ENCODE measurements around the gene MDP1.
A peak's percentile ranks its signal among the peaks of the same experiment; 100 is the strongest.
"Not testable (repeated sequence)": the region's sequence is repeated elsewhere in the genome, so short reads cannot be mapped to it uniquely, and the experiment has no call there.

The MDP1 gene

DNA sequence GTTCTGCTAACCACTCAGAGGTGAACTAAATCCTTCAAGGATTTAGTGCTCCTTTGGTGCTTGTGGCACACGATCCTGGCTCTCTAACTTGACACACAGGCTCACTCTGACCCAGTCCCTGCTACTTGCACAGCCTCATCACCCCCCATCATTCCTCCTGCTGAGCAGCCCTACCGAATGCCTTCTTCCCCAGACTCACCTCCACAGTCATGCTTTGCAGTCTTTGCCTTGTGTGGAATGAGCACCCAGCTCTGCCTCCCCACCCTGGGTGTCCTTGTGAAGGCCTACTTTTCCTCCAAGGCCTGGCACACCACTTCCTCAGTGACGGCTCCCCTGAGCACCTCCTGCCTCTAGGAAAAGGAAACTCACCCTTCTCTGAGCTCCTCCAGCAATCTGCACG, 34.5 kb upstream of the MDP1 start:
- DNase-seq (ENCODE audit: low spot score), result no peak

DNA sequence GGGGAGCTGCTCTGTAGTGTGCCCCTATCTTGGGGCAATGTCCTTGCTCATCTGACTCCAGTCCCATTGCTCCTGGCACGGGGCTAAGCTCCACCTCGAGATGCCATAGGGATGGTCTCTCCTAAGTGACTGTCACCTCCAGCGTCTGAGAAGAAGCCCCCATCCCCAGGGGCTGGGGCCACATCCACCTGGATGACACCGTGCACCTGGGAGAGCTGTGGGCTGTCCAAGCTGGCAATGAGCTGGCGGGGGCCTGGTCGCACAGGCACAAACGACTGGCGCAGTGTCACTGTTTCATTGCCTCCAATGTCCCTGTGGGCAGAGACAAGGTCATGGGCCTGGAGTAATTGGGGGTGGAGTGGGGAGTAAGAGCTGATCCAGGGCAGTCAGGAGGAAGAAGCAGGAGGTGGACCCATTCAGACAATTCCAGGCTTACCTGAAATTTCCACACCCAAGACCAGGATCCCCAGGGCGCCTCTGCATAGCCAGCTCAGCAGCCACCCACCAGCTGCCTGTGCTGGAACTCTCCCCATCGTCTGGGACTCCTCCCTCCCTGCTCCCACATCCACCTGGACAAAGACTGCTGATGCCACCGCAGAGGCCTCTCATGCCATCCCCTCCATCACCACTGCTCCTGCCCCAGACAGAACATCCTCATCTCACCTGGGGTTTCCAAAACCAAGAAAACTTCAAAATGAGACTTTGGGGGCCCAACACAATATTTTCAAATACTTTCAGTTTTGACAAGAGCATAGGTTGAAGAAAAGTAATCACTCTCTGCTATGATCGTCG, 33.6 kb upstream of the MDP1 start:
- DNase-seq (ENCODE audit: low spot score), result no peak

DNA sequence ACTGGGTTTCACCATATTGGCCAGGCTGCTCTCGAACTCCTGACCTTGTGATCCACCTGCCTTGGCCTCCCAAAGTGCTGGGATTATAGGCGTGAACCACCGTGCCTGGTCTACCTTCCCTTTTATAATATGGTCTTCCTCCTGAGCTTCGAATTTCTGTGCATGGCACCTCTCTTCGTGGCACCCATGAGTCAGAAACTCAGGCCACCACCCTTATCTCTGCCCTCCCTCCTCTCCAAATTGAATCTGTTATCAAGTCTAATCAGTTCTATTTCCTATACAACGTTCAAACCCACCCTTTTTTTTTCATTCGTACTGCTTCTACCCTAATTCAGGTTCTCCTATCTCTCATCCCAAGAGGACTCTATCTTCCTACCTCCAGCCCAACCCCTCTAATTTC, 31.6 kb upstream of the MDP1 start:
- DNase-seq (ENCODE audit: low spot score), result no peak

DNA sequence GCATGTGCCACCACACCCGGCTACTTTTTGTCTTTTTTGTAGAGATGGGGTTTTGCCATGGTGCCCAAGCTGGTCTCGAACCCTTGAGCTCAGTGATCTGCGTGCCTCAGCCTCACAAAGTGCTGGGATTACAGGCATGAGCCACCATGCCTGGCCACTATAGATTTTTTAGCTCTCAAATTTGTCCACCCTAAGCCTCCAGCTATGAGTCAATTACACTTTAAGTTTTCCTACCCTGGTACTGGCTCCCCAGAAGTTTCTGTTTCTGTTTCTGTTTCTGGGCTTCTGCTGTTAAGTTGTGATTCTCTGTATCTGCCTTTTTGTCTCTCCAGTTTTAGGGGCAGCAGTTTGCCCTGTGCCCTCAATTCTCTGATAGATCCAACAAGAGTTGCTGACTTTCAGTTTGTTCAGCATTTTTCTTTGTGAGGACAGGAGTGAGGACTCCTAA, 30.9 kb upstream of the MDP1 start:
- no peak for DNase-seq (ENCODE audit: low spot score)

DNA sequence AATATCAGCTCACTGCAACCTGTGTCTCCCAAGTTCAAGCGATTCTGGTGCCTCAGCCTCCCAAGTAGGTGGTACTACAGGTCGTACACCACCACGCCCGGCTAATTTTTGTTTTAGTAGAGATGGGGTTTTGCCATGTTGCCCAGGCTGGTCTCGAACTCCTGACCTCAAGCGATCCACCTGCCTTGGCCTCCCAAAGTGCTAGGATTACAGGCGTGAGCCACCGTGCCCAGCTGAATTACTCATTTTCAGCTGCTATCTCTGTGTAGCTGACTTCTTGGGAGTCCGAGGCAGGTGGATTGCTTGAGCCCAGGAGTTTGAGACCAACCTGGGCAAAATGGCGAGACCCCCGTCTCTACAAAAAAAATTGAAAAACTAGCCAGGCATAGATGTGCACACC, 29.5 kb upstream of the MDP1 start:
- not testable (repeated sequence) for DNase-seq (ENCODE audit: low spot score)

DNA sequence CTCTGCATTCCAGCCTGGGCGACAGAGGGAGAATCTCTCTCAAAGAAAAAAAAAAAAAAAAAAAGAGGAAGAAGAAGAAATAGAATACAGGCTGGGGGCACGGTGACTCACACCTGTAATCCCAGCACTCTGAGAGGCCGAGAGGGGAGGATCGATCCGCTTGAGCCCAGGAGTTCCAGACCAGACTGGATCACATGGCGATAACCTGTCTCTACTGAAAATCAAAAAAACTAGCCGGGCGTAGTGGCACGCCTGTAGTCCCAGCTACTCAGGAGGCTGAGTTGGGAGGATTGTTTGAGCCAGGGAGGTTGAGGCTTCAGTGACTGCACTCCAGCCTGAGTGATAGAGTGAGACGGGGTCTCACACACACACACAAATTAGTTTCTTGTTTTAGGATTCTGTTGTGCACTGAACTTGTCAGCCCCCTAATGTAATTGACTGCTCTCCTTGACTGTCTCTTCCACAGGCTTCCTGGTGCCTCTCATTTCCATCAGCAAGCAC, 27.5 kb upstream of the MDP1 start:
- DNase-seq (ENCODE audit: low spot score), result no peak

DNA sequence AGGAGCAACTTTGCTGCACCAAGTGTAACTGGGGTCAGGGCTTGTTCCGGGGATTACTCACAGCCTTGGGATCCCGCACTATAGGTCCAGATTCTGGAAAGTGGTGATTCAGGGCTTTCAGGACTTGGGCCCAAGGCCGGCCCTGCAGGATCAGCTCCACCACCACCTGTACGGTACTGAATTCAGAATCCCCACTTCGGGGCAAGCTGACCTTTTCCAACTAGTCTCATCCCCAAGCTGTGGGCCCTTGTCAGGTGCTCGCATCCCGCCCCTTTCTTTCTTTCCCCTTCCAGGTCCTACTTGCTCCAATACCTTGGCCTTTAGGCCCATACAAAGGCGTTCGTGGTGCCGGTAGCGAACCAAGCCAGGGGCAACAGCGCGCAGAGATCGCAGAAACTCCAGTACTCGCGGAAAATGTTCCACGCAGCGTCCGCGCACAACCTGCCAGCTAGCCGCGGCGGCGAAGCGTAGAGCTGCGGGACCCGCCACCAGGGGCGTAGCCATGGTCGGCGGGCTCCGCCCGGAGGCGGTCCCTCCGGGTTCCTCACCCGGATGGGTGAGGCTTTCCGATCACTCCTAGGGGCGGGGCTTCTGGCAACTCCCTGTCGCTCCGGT, 26.1 kb upstream of the MDP1 start:
- no peak for DNase-seq (ENCODE audit: low spot score)

DNA sequence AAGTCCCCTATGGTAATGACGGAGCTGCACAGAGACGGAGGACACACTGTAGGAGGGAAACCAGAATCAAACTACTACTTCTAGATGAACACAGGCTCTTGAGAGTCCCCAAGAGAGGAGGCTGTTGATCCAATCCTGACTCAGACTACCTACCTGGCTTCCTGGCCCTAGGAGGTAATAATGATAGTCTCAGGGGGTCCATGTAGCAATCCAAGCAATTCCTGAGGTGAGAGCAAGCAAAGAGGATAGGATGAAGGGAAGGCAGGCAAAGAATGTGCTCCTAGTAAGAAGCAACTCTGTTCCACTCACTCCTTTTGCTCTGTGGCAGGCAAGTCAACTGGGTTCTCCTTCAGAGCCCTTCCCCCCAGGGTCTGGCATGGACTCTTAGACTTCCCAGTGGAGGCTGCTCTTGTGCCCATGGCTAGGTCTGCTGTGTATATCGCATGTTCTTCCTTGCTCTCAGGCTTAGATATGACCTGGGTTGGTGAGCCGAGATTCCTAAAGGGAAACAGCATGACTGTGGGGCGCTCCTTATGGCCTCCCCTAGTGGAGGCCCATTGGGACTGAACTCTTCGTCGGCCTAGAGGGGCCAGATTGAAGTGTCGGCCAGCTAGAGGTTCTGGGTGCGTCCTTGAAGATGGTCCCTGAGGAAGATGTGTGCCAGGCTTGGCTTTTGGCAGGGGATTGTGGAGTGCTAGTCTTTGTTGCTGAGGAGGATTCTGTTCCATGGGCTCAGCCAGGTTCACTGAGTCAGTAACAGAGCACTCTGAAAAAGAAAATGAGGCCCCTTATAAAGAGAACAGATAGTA, 24.4 kb upstream of the MDP1 start:
- no peak for DNase-seq (ENCODE audit: low spot score)

DNA sequence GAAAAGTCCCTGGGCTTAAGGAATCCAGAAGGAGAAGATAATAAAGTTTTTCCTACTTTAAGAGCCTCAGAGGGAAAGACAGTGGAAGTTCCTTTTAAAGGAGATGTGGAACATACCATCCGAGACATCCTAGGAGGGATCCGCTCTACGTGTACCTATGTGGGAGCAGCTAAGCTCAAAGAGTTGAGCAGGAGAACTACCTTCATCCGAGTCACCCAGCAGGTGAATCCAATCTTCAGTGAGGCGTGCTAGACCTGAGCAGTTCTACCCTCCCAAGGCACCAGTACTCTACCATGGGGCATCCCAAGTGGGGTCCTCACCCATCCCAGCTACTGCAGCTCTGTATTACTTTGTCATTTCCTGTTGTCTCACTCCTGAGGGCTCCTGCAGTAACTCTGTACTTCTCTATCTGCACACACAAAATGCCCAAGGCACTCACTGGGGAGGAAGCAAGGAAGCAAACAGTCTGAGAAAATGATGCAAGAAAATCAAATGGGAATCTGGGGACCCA, 22.7 kb upstream of the MDP1 start:
- no peak for DNase-seq (ENCODE audit: low spot score)

DNA sequence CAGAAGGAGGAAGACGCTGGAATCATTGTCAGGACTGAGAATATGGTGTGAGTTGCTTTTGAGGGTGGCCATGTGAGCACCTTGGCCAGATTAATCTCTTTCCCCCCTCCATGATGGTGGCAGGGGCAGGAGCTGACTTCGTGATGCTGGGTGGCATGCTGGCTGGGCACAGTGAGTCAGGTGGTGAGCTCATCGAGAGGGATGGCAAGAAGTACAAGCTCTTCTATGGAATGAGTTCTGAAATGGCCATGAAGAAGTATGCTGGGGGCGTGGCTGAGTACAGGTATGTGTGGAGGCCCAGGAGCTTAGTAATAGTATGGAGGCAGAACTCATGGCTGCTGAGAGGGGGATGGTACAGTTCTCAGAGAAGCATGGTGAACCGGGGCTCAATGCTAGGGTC, 22.3 kb upstream of the MDP1 start:
- DNase-seq (ENCODE audit: low spot score), result no peak

DNA sequence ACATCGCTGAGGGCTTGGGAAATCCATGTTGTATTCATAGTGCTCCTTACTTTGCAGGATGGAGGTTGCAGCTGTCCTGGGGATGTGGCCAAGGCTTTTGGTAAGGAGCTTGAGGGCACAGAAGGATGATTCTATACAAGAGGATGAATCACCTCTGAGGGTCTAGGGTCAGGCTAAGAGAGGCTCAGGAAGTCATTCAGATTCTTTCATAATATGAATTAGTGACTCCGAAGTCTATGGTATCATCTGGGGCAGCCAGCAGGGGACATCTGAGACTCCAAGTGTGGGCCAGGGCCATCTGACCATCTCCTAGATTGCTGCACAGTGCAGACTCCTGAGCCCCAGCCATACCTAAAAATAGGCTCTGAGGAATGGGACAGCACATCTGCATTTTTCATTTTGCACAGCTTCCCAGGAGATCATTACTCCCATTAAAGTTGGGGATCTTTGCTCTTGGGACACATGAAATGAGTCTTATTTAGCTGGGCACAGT, 21.6 kb upstream of the MDP1 start:
- DNase-seq (ENCODE audit: low spot score), result no peak

DNA sequence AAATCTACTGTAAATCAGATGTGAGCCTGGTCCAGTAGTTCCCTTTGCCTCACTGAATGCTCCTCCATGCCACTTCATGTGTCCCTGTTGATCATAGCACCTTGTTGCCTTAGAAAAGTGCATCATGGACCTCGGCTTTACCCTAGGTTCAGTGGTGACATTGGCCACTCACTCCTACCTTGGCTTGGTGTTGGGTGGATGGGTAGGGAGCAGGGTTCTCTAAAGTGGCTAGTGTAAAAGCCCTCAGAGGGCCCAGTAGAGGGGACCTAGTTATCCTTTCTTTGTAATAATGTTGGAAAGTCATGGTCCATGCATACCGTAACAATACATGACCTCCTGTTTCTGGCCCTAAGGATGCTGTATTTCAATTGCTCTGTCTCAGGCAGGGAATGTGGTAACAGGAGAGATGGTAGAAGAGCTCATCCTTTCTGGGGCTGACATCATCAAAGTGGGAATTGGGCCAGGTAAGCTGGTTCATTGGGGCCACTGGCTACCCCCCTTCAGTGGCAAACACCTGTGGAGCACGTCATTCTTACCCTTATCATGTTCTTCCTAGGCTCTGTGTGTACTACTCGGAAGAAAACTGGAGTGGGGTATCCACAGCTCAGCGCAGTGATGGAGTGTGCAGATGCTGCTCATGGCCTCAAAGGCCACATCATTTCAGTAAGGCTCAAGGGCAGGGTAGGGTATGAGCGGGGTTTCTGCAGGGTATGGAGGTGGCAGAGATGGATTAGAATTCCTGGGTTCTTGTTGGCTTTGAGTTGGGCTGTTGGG, 21.0 kb upstream of the MDP1 start:
- DNase-seq (ENCODE audit: low spot score), result no peak

DNA sequence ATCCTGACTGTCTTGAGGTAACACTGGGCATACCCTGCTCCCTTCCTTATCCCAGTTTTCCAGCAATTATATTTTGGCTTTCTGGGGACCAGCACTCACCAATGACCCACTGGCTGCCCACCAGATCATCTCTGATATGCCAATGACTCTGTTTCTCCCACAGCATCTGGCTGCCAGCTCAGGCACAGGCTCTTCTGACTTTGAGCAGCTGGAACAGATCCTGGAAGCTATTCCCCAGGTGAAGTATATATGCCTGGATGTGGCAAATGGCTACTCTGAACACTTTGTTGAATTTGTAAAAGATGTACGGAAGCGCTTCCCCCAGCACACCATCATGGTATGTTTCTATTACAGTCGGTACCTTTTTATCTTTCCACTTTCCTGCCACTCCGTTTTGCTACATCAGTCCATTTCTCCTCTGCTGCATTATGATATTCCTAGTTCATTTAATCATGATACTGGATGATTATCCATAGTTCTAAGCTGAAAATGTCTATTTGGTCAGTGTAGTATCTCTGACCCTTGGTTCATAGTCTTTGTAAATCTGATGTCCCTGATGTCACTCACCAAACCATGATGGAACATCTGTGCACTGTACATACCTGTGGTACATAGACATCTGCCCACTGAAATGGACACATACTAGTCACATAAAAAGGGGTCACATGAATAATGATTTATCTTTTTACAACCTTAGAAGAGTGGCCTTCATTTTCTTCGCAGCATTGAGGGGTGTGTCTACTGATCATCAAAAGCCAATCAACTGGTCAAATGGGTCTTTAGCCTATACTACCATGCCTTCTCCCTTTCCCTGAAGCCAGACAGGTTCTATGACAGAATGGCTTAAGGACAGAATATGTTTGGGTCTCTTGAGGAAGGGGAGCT, 20.2 kb upstream of the MDP1 start:
- no peak for DNase-seq (ENCODE audit: low spot score)

DNA sequence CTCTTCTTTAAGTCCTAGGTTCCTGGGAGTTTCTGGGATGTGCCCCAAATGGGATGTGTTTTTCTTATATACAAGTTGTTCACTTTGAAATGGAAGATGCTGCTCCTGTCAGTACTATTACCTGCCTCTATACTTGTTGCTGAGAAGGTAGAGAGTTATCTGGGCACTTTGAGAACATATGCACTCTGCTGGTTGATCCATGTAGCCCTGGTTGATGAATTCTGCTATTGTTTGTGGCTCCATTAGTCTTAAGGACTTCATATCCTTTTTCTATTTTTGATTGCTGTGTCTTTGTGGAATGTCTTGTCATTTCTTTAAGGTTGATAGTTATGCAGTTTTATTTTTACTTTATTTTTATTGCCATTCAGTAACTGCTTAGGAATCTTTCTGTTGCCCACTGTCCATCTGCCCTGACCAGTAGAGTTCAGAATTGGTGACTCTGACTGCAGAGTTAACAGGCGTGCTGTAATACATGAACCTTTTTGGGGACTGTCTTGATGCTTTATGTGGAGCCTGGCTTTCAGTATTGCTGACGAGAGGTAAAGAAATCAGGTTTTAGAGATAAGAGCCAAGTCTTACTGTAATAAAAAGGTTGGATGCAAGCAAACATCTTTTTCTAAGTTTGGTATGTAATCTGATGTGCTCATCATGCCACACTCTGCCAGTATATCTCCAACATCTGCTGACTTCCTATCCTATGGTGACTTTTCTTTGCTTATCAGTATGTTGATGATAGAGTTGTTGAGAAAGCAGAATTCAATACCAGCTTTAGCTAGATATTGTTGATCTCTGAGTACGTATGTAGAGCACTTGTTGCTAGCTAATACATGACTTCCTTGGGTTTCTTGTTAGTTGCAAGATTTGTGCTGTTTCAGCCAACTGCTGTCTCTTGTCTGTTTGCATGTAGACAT, 18.5 kb upstream of the MDP1 start:
- no peak for DNase-seq (ENCODE audit: low spot score)

DNA sequence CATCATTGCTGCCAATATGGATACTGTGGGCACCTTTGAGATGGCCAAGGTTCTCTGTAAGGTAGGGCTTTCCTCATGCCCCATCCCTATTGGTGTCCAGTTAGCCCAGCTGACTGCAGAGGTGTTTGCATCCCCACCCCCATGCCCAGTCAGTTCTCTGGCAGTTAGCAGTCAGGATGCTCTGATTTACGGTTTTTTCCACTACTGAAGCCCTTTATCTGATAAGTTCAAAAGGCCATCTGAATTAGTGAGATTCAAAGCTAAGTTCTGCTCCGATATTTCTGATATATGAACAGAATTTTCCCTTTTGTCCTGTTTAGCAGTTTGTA, 17.6 kb upstream of the MDP1 start:
- DNase-seq (ENCODE audit: low spot score), result no peak

DNA sequence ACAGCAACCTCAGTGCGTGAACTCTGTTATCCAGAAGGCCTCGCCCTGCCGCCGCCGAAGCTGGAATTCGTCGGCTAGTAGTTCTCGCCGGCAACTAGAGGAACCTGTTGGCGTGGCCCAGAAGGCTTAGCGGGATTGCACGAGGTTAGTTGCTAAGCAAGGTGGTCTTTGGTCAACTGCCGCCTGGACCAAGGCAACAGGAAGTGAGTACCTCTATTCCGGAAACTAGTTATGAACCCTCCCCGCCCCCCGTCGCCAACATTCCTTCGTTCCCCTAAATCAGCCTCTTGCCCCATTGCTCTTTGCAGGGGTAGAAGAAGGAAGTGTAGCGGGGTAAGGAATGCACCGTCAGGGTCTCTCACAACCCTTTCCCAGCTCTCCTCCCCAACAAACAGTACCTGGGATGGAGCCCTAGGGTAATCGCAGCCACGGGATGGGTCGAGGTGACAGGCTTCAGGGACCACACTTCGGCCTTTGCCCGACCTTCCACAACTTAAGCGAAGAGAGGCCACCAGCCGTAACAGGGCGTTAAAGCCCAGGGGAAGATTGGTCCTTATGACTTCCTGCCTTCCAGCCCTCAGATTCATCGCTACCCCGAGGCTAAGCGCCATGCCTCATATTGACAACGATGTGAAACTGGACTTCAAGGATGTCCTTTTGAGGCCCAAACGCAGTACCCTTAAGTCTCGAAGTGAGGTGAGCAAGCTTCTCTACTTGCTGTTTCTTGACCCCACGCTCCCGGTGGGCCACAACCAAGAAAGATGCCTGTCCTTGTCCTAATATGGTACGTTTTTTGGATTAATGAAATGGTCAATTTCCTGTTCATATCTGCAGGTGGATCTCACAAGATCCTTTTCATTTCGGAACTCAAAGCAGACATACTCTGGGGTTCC, 17.0 kb upstream of the MDP1 start, which contains the start of gene GMPR2:
Gene GMPR2, plus strand, starts transcription at position 285 of the 893 bp plus-strand sequence. Its CDS starts 325 bp downstream, at position 610.
- DNase-seq (ENCODE audit: low spot score), result no peak

DNA sequence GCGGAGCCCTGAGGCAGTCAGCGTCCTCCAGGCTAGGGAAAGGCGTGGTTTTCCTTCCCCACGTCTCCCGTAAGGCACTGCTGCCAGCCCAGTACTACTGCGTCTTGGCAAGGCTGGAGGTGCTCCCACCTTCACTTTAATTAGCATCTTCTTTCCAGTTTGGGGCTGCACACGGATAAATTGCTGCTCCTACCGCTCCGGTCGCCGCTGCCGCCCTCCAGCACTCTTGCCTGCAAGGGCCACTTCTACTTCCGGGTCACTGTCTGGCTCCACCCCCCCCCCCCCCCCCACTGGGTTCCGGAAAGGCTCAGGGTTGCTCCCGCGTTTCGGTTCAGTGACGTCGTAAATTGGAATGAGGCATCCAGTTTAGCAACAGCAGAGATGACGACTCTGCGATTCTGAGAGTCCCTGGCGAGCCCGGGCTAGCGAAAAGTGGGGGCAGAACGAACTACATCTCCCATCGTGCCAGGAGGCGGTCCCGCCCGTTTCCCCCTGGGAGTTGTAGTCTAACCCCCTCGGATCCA, 16.3 kb upstream of the MDP1 start, which contains the start of gene NEDD8:
Gene NEDD8, minus strand, starts transcription at position 247 of the 524 bp plus-strand sequence. Its CDS starts 100 bp downstream, at position 147.
- peak; percentile 97 for DNase-seq (ENCODE audit: low spot score)

Data from Ammon's horn (tissue), 1 donor.